Measurements from ENCODE around the gene IER5.

DNA sequence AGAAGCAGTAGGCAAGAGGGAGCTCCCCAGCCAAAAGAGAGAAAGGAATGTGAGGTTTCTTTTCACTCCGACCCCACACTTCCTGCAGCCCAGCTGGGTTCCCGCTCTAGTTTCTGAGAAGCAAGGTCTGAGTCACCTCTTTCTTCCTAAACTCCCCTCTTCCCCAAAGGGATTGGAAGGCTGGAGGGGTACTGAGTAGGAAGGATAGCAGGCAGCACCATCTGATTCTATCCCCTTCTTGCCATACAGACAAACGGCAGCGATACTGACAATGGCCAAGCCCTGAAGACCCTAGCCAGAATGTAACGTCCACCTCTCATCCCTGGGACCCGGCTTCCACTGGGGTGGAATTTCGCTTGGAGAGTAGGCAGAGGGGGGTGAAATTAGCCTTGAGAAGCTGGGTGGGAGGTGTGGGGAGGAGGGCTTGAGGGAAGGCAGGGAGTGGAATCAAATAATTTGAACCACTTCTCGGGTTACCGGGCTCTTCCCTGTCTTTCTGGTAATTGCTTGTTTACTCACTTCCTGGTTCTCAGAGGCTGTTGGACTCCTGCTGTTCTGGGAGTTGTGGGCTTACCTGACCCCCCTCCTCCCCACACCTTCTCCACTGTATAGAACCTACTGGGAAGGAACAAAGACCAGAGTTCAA lies 13.2 kb downstream of the IER5 start:
- TF ChIP-seq, protein P1, sequence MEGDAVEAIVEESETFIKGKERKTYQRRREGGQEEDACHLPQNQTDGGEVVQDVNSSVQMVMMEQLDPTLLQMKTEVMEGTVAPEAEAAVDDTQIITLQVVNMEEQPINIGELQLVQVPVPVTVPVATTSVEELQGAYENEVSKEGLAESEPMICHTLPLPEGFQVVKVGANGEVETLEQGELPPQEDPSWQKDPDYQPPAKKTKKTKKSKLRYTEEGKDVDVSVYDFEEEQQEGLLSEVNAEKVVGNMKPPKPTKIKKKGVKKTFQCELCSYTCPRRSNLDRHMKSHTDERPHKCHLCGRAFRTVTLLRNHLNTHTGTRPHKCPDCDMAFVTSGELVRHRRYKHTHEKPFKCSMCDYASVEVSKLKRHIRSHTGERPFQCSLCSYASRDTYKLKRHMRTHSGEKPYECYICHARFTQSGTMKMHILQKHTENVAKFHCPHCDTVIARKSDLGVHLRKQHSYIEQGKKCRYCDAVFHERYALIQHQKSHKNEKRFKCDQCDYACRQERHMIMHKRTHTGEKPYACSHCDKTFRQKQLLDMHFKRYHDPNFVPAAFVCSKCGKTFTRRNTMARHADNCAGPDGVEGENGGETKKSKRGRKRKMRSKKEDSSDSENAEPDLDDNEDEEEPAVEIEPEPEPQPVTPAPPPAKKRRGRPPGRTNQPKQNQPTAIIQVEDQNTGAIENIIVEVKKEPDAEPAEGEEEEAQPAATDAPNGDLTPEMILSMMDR (IDR thresholded peaks at IDR 0.05 in 2 of 3, conservative IDR thresholded peaks at IDR 0.05 in 1 of 3; ENCODE audit: borderline replicate concordance in 1 of 3, insufficient read depth in 1 of 3, low read depth in 2 of 3, low read length in 2 of 3), result no peak
- TF ChIP-seq POLR2A (IDR thresholded peaks at IDR 0.05; ENCODE audit: borderline replicate concordance, extremely low read depth, insufficient read depth, insufficient read length), result no peak
- TF ChIP-seq, protein P2, sequence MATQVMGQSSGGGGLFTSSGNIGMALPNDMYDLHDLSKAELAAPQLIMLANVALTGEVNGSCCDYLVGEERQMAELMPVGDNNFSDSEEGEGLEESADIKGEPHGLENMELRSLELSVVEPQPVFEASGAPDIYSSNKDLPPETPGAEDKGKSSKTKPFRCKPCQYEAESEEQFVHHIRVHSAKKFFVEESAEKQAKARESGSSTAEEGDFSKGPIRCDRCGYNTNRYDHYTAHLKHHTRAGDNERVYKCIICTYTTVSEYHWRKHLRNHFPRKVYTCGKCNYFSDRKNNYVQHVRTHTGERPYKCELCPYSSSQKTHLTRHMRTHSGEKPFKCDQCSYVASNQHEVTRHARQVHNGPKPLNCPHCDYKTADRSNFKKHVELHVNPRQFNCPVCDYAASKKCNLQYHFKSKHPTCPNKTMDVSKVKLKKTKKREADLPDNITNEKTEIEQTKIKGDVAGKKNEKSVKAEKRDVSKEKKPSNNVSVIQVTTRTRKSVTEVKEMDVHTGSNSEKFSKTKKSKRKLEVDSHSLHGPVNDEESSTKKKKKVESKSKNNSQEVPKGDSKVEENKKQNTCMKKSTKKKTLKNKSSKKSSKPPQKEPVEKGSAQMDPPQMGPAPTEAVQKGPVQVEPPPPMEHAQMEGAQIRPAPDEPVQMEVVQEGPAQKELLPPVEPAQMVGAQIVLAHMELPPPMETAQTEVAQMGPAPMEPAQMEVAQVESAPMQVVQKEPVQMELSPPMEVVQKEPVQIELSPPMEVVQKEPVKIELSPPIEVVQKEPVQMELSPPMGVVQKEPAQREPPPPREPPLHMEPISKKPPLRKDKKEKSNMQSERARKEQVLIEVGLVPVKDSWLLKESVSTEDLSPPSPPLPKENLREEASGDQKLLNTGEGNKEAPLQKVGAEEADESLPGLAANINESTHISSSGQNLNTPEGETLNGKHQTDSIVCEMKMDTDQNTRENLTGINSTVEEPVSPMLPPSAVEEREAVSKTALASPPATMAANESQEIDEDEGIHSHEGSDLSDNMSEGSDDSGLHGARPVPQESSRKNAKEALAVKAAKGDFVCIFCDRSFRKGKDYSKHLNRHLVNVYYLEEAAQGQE (IDR thresholded peaks at IDR 0.05; ENCODE audit: low read depth), result no peak
- peak; percentile 13; the same call in 1 of the 2 replicates for TF ChIP-seq SP1 (IDR thresholded peaks at IDR 0.05; ENCODE audit: low read depth)
